WTC11 (cell line): Measurements from ENCODE around the gene MYLK. TPM values are rescaled to one million over a fixed set of nuclear protein-coding genes. Genes with fewer than 3 reads are reported as not detected.
"Not testable (repeated sequence)": the region's sequence is repeated elsewhere in the genome, so short reads cannot be mapped to it uniquely, and the experiment has no call there.

ENCODE experiments used
- ATAC-seq: fragments of 200-7000 bp; cut with Tn5 transposase; 2 replicates; pipeline ENCODE4 v1.10.0; 2021; ENCODE audit warnings: mild to moderate bottlenecking, moderate library complexity
- CTCF ChIA-PET: fragments of 300-600 bp; sonication (Branson Sonifier 250); formaldehyde crosslinking; loops from one replicate; lab custom pipeline; 2021; ENCODE audit warnings: antibody characterized with exemption; lab: Charles Lee
- POLR2A ChIA-PET: fragments of 350-600 bp; sonication (Branson Sonifier 250); formaldehyde crosslinking; loops from one replicate; lab custom pipeline; 2021; ENCODE audit warnings: antibody characterized with exemption; lab: Charles Lee
- DNase-seq: peaks from one replicate; pipeline ENCODE4 v3.0.0; 2021; ENCODE audit warnings: low spot score
- H3K27ac Mint-ChIP-seq: 2 replicates; pipeline ENCODE4 v1.8.0; 2021; ENCODE audit warnings: mixed read lengths
- H3K27me3 Mint-ChIP-seq: 2 replicates; pipeline ENCODE4 v1.8.0; 2021; ENCODE audit warnings: low read depth, mild to moderate bottlenecking, moderate library complexity, mixed read lengths
- H3K36me3 Mint-ChIP-seq: 2 replicates; pipeline ENCODE4 v1.8.0; 2021; ENCODE audit warnings: mixed read lengths
- H3K4me1 Mint-ChIP-seq: 2 replicates; pipeline ENCODE4 v1.8.0; 2022; ENCODE audit warnings: mixed read lengths
- H3K4me3 Mint-ChIP-seq: 2 replicates; pipeline ENCODE4 v1.8.0; 2021; ENCODE audit warnings: mild to moderate bottlenecking, moderate library complexity, mixed read lengths
- H3K9me3 Mint-ChIP-seq: 2 replicates; pipeline ENCODE4 v1.8.0; 2021; ENCODE audit warnings: mixed read lengths
- ATF6 ChIP-seq: sonication (generic); formaldehyde crosslinking; IDR thresholded peaks from 2 replicates; pipeline ENCODE4 v1.8.1; 2023; ENCODE audit warnings: mild to moderate bottlenecking, missing genetic modification reagents
- EMX1 ChIP-seq: fragments of 250-450 bp; sonication (Bioruptor Pico); IDR thresholded peaks from 2 replicates; pipeline ENCODE4 v1.8.0; 2021; ENCODE audit warnings: mild to moderate bottlenecking
- IRF2 ChIP-seq: sonication (generic); formaldehyde crosslinking; IDR thresholded peaks from 2 replicates; pipeline ENCODE4 v1.8.0; 2022; ENCODE audit warnings: low read depth, missing genetic modification reagents, borderline replicate concordance
- JAZF1 ChIP-seq: fragments of 250-450 bp; sonication (Bioruptor Pico); IDR thresholded peaks from 2 replicates; pipeline ENCODE4 v1.9.0; 2021; ENCODE audit warnings: moderate library complexity, mild to moderate bottlenecking, inconsistent platforms
- KAT7 ChIP-seq: sonication (generic); formaldehyde crosslinking; IDR thresholded peaks from 2 replicates; pipeline ENCODE4 v1.8.1; 2023; ENCODE audit warnings: missing genetic modification reagents, mild to moderate bottlenecking, borderline replicate concordance
- MLX ChIP-seq: sonication (generic); formaldehyde crosslinking; IDR thresholded peaks from 2 replicates; pipeline ENCODE4 v1.8.1; 2023; ENCODE audit warnings: mild to moderate bottlenecking, missing genetic modification reagents, moderate library complexity
- NR3C1 ChIP-seq: sonication (generic); formaldehyde crosslinking; conservative IDR thresholded peaks from 2 replicates; pipeline ENCODE4 v1.8.1; 2023; ENCODE audit warnings: low read depth, mild to moderate bottlenecking, missing genetic modification reagents
- PRDM15 ChIP-seq: sonication (generic); formaldehyde crosslinking; IDR thresholded peaks from 2 replicates; pipeline ENCODE4 v1.8.0; 2022; ENCODE audit warnings: missing genetic modification reagents
- RELA ChIP-seq: sonication (generic); formaldehyde crosslinking; IDR thresholded peaks from 2 replicates; pipeline ENCODE4 v1.8.1; 2022; ENCODE audit warnings: missing genetic modification reagents, mild to moderate bottlenecking, borderline replicate concordance
- ZNF263 ChIP-seq: sonication (generic); formaldehyde crosslinking; IDR thresholded peaks from 2 replicates; pipeline ENCODE4 v1.8.1; 2022; ENCODE audit warnings: low read depth, mild to moderate bottlenecking, moderate library complexity, missing genetic modification reagents
- ZNF416 ChIP-seq: fragments of 250-450 bp; sonication (Bioruptor Pico); IDR thresholded peaks from 2 replicates; pipeline ENCODE4 v1.9.0; 2021; ENCODE audit warnings: mild to moderate bottlenecking, inconsistent platforms
- ZNF532 ChIP-seq: fragments of 250-450 bp; sonication (Bioruptor Pico); IDR thresholded peaks from 2 replicates; pipeline ENCODE4 v1.9.0; 2021; ENCODE audit warnings: mild to moderate bottlenecking, borderline replicate concordance
- ZNF671 ChIP-seq: fragments of 250-450 bp; sonication (Bioruptor Pico); IDR thresholded peaks from 2 replicates; pipeline ENCODE4 v1.8.0; 2021; ENCODE audit warnings: mild to moderate bottlenecking
- total RNA-seq: library from RNA; stranded (reverse); gene quantifications from 3 replicates; pipeline ENCODE4 v1.2.3, GENCODE V29; 2021
- TF ChIP-seq, protein P1 (sequence below): sonication (generic); formaldehyde crosslinking; IDR thresholded peaks from 2 replicates; pipeline ENCODE4 v1.8.0; 2022; ENCODE audit warnings: mild to moderate bottlenecking, missing genetic modification reagents
- TF ChIP-seq, protein P2 (sequence below): fragments of 250-450 bp; sonication (Bioruptor Pico); IDR thresholded peaks from 2 replicates; pipeline ENCODE4 v2.1.2; 2022; ENCODE audit warnings: mild to moderate bottlenecking, moderate library complexity

MYLK gene
- total RNA-seq, 1 experiment from 2014 or later: 10.4 TPM

DNA sequence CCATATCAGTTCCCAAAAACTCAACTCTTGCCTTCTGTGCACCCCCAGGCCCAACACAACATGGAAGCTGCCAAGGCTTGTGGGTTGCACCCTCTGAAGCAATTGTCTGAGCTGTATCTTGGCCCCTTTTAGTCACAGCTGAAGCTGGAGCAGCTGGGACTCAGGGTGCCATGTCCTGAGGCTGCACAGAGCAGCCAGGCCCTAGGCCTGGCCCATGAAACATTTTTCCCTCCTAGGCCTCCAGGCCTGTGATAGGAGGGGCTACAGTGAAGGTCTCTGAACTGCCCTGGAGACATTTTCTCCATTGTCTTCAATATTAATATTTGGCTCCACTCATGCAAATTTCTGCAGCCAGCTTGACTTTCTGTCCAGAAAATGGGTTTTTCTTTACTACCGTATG lies 8.1 kb upstream of the MYLK start:
- Mint-ChIP-seq H3K4me1 (no peaks in the 10 kb centered on the region), H3K36me3 (peaks cover 44% of the 10 kb centered on the region), H3K27ac (no peak overlapping the region), H3K4me3 (no peak overlapping the region), H3K9me3 (peaks cover 54% of the 10 kb centered on the region), H3K27me3 (peaks cover 4% of the 10 kb centered on the region; the same call in 1 of the 2 replicates)
- CTCF ChIA-PET: no interaction called here
- TF ChIP-seq, protein P1, sequence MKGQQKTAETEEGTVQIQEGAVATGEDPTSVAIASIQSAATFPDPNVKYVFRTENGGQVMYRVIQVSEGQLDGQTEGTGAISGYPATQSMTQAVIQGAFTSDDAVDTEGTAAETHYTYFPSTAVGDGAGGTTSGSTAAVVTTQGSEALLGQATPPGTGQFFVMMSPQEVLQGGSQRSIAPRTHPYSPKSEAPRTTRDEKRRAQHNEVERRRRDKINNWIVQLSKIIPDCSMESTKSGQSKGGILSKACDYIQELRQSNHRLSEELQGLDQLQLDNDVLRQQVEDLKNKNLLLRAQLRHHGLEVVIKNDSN (CRISPR knock-in tag): no peak
- TF ChIP-seq RELA (CRISPR knock-in tag) (no peak), PRDM15 (no peak), MLX (CRISPR knock-in tag) (no peak), KAT7 (CRISPR knock-in tag) (no peak), ZNF263 (CRISPR knock-in tag) (no peak), EMX1 (CRISPR knock-in tag) (no peak), ZNF416 (CRISPR knock-in tag) (no peak)
- no peak for ATAC-seq
- POLR2A ChIA-PET: interaction anchor here (0.6 kb wide), 1 partner anchor 135 kb away, joined by 6 read pairs; no protein-coding TSS in a partner anchor
- DNase-seq: no peak

- H3K27ac Mint-ChIP-seq, DNase-seq, H3K4me3 Mint-ChIP-seq, POLR2A ChIA-PET, CTCF ChIA-PET, H3K27me3 Mint-ChIP-seq, ATAC-seq, H3K4me1 Mint-ChIP-seq: not testable (repeated sequence)
- Mint-ChIP-seq H3K36me3 (peaks cover 44% of the 10 kb centered on the region), H3K9me3 (peaks cover 54% of the 10 kb centered on the region)
These were observed 6.9 kb upstream of the MYLK start for GRCh38 chr3:123890991-123891390.

DNA sequence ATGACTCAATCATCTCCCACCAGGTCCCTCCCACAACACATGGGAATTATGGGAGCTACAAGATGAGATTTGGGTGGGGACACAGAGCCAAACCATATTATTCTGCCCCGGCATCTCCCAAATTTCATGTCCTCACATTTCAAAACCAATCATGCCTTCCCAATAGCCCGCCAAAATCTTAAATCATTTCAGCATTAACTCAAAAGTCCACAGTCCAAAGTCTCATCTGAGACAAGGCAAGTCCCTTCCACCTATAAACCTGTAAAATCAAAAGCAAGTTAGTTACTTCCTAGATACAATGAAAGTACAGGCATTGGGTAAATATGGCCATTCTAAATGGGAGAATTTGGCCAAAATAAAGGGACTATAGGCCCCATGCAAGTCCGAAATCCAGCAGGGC lies 6.0 kb upstream of the MYLK start:
- peaks cover 44% of the 10 kb centered on the region for H3K36me3 Mint-ChIP-seq
- H3K4me1 Mint-ChIP-seq, H3K27ac Mint-ChIP-seq, ATAC-seq, H3K4me3 Mint-ChIP-seq, CTCF ChIA-PET, POLR2A ChIA-PET, DNase-seq: not testable (repeated sequence)
- H3K9me3 Mint-ChIP-seq: peaks cover 54% of the 10 kb centered on the region
- H3K27me3 Mint-ChIP-seq: peaks cover 17% of the 10 kb centered on the region

DNA sequence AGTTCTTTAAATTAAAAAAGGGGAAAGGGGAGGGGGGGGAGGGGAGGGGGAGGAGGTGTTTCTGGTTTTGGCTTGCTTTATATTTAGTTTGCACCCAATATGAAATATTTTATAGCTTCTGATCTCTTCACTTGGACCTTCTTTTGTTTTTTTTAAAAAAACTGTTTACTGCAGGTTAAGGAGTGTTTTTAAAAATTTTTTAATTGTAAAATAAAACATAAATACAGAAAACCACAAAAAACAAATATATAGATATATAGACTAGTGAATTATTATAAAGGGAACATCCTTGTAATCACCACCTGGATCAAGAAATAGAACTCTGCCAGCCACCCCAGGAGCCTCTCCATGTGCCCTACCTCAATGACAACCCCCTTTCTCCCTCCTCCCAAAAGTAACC lies 861 bp upstream of the MYLK start:
- ChIA-PET CTCF (interaction anchor here (0.9 kb wide), 1 partner anchor 148 kb away, joined by 6 read pairs; the partner anchor contains the start of gene KALRN), POLR2A (no interaction called here)
- no peak for DNase-seq
- Mint-ChIP-seq H3K4me3 (peak overlapping the region; percentile 85), H3K9me3 (peaks cover 14% of the 10 kb centered on the region), H3K27ac (no peak overlapping the region), H3K4me1 (peaks cover 29% of the 10 kb centered on the region), H3K27me3 (peaks cover 31% of the 10 kb centered on the region), H3K36me3 (peaks cover 6% of the 10 kb centered on the region; the same call in 1 of the 2 replicates)
- no peak for ATAC-seq
- no peak for TF ChIP-seq ZNF532 (CRISPR knock-in tag)
- no peak for TF ChIP-seq NR3C1
- TF ChIP-seq, protein P1 (CRISPR knock-in tag): no peak
- TF ChIP-seq IRF2 (CRISPR knock-in tag): no peak
- no peak for TF ChIP-seq ZNF671 (CRISPR knock-in tag)
- no peak for TF ChIP-seq JAZF1
- TF ChIP-seq ATF6 (CRISPR knock-in tag): no peak
- TF ChIP-seq, protein P2, sequence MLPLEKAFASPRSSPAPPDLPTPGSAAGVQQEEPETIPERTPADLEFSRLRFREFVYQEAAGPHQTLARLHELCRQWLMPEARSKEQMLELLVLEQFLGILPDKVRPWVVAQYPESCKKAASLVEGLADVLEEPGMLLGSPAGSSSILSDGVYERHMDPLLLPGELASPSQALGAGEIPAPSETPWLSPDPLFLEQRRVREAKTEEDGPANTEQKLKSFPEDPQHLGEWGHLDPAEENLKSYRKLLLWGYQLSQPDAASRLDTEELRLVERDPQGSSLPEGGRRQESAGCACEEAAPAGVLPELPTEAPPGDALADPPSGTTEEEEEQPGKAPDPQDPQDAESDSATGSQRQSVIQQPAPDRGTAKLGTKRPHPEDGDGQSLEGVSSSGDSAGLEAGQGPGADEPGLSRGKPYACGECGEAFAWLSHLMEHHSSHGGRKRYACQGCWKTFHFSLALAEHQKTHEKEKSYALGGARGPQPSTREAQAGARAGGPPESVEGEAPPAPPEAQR (CRISPR knock-in tag): no peak
